CD4-positive, alpha-beta T cell (primary cell): ENCODE results near the gene FAM180B. TPM values are rescaled to one million over a fixed set of nuclear protein-coding genes. Genes with fewer than 3 reads are reported as not detected.

Experiments used
- ATAC-seq: fragments of 200-7000 bp; cut with Tn5 transposase; one replicate; pipeline ENCODE4 v1.10.0; 2022; ENCODE audit warnings: mild to moderate bottlenecking; ENCODE audit not compliant: poor library complexity
- CTCF ChIA-PET: fragments of 350-600 bp; sonication (Branson Sonifier 250); formaldehyde crosslinking; loops from one replicate; lab custom pipeline; 2021; ENCODE audit warnings: antibody characterized with exemption, inconsistent platforms; lab: Charles Lee
- POLR2A ChIA-PET: fragments of 350-600 bp; sonication (Branson Sonifier 250); formaldehyde crosslinking; loops from one replicate; lab custom pipeline; 2021; ENCODE audit warnings: antibody characterized with exemption, inconsistent platforms; lab: Charles Lee
- DNase-seq, 14 experiments: peaks; one replicate each; pipeline ENCODE4 v3.0.0-alpha.2; 2013 to 2020; ENCODE audit warnings: mixed read lengths in 2 of 14
- H3K27ac ChIP-seq, 2 donors: one replicate each; pipeline versions ENCODE4 v1.5.1 to v1.7.0; 2013; ENCODE audit warnings: low read length in 2 of 2, low read depth in 1 of 2, mild to moderate bottlenecking in 1 of 2
- H3K27me3 ChIP-seq, 2 experiments: 1 replicate in 1 of 2; 2 replicates in 1 of 2; pipeline versions ENCODE4 v1.6.1 to v1.7.0; 2013; ENCODE audit warnings: low read length in 2 of 2, control low read depth in 1 of 2, mild to moderate bottlenecking in 1 of 2, moderate library complexity in 1 of 2; ENCODE audit not compliant: insufficient read depth in 2 of 2, control insufficient read depth in 1 of 2
- H3K36me3 ChIP-seq: one replicate; pipeline ENCODE4 v1.6.1; 2013; ENCODE audit warnings: low read length, control low read depth; ENCODE audit not compliant: insufficient read depth
- H3K4me1 ChIP-seq: one replicate; pipeline ENCODE4 v1.6.1; 2013; ENCODE audit warnings: low read length, control low read depth; ENCODE audit not compliant: insufficient read depth
- H3K4me3 ChIP-seq: one replicate; pipeline ENCODE4 v1.5.1; 2013; ENCODE audit warnings: mild to moderate bottlenecking, low read length, moderate library complexity
- H3K9me3 ChIP-seq, 2 experiments: 1 replicate in 1 of 2; 2 replicates in 1 of 2; pipeline versions ENCODE4 v1.6.1 to v1.7.0; 2013; ENCODE audit warnings: low read length in 2 of 2, mild to moderate bottlenecking in 2 of 2, control low read depth in 1 of 2, moderate library complexity in 1 of 2; ENCODE audit not compliant: control insufficient read depth in 1 of 2, insufficient read depth in 1 of 2
- H3K27ac Mint-ChIP-seq: one replicate; pipeline ENCODE4 v1.8.0; 2020; ENCODE audit warnings: mixed read lengths
- H3K27me3 Mint-ChIP-seq: one replicate; pipeline ENCODE4 v1.8.0; 2021; ENCODE audit warnings: mixed read lengths
- H3K36me3 Mint-ChIP-seq: one replicate; pipeline ENCODE4 v1.8.0; 2021; ENCODE audit warnings: low read depth, mixed read lengths
- H3K4me1 Mint-ChIP-seq: one replicate; pipeline ENCODE4 v1.8.0; 2021; ENCODE audit warnings: low read depth, mixed read lengths
- H3K4me3 Mint-ChIP-seq: one replicate; pipeline ENCODE4 v1.8.0; 2020; ENCODE audit warnings: mild to moderate bottlenecking, mixed read lengths
- H3K9me3 Mint-ChIP-seq: one replicate; pipeline ENCODE4 v1.8.0; 2020; ENCODE audit warnings: mixed read lengths
- intact Hi-C, 2 experiments: fragments of 100-400 bp; cut with DNase I in 1 of 2; cut with micrococcal nuclease in 1 of 2; formaldehyde crosslinking; loops; one replicate each; pipeline versions ENCODE4 v1.15.1 to v1.9.0; 2023 to 2025; cut with DNase I, micrococcal nuclease
- total RNA-seq, 174 experiments: library from RNA in 2 of 174; stranded (reverse) in 2 of 174; gene quantifications; one replicate each; pipeline ENCODE4 v1.2.3 and lab custom pipeline; 2021 to 2026
- TF ChIP-seq, protein P1 (sequence below): fragments of 200-600 bp; IDR thresholded peaks from one replicate; pipeline ENCODE4 v1.8.0; 2022; ENCODE audit warnings: antibody characterized with exemption, mild to moderate bottlenecking

Gene FAM180B
- total RNA-seq, 2 experiments from 2014 or later: 0.55 to 0.92 TPM

GRCh38 chr11:47620836-47621378 lies 34.4 kb downstream of the FAM180B start:
- H3K4me1 Mint-ChIP-seq: no peaks in the 10 kb centered on the region
- Histone ChIP-seq H3K9me3 (no peaks in the 10 kb centered on the region), H3K36me3 (peaks cover 54% of the 10 kb centered on the region), H3K27me3 (no peaks in the 10 kb centered on the region), H3K4me1 (peaks cover 2% of the 10 kb centered on the region), H3K4me3 (no peak overlapping the region), H3K27ac (no peak overlapping the region)
- H3K27ac Mint-ChIP-seq: no peak overlapping the region
- H3K27me3 Mint-ChIP-seq: no peaks in the 10 kb centered on the region
- no peak overlapping the region for H3K4me3 Mint-ChIP-seq
- DNase-seq (no peak), ATAC-seq (no peak)
- H3K36me3 Mint-ChIP-seq: peaks cover 58% of the 10 kb centered on the region
- intact Hi-C loops: no loop called here
- POLR2A ChIA-PET: no interaction called here
- H3K9me3 Mint-ChIP-seq: no peaks in the 10 kb centered on the region
- TF ChIP-seq, protein P1, sequence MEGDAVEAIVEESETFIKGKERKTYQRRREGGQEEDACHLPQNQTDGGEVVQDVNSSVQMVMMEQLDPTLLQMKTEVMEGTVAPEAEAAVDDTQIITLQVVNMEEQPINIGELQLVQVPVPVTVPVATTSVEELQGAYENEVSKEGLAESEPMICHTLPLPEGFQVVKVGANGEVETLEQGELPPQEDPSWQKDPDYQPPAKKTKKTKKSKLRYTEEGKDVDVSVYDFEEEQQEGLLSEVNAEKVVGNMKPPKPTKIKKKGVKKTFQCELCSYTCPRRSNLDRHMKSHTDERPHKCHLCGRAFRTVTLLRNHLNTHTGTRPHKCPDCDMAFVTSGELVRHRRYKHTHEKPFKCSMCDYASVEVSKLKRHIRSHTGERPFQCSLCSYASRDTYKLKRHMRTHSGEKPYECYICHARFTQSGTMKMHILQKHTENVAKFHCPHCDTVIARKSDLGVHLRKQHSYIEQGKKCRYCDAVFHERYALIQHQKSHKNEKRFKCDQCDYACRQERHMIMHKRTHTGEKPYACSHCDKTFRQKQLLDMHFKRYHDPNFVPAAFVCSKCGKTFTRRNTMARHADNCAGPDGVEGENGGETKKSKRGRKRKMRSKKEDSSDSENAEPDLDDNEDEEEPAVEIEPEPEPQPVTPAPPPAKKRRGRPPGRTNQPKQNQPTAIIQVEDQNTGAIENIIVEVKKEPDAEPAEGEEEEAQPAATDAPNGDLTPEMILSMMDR: no peak
- CTCF ChIA-PET: no interaction called here

- ChIA-PET CTCF (no interaction called here), POLR2A (no interaction called here)
- no peak for DNase-seq
- ATAC-seq: no peak
- no peaks in the 10 kb centered on the region for H3K27me3 Mint-ChIP-seq
- H3K36me3 Mint-ChIP-seq: peaks cover 83% of the 10 kb centered on the region
- H3K27ac ChIP-seq: no peak overlapping the region
- no peaks in the 10 kb centered on the region for H3K9me3 ChIP-seq
- no peak overlapping the region for H3K4me3 ChIP-seq
- intact Hi-C loops: no loop called here
- TF ChIP-seq, protein P1: no peak
- no peaks in the 10 kb centered on the region for H3K27me3 ChIP-seq
- H3K9me3 Mint-ChIP-seq: no peaks in the 10 kb centered on the region
- peaks cover 80% of the 10 kb centered on the region for H3K36me3 ChIP-seq
- no peak overlapping the region for H3K4me3 Mint-ChIP-seq
- no peaks in the 10 kb centered on the region for H3K4me1 Mint-ChIP-seq
- H3K27ac Mint-ChIP-seq: no peak overlapping the region
- no peaks in the 10 kb centered on the region for H3K4me1 ChIP-seq
Measured at GRCh38 chr11:47626234-47626633, 39.8 kb downstream of the FAM180B start.

- DNase-seq (no peak), ATAC-seq (no peak)
- Histone ChIP-seq H3K36me3 (peaks cover 63% of the 10 kb centered on the region), H3K27me3 (no peaks in the 10 kb centered on the region), H3K27ac (no peak overlapping the region), H3K4me1 (no peaks in the 10 kb centered on the region), H3K4me3 (no peak overlapping the region), H3K9me3 (no peaks in the 10 kb centered on the region)
- H3K27ac Mint-ChIP-seq: no peak overlapping the region
- H3K9me3 Mint-ChIP-seq: no peaks in the 10 kb centered on the region
- H3K4me3 Mint-ChIP-seq: no peak overlapping the region
- intact Hi-C loops: no loop called here
- CTCF ChIA-PET: no interaction called here
- TF ChIP-seq, protein P1: no peak
- peaks cover 82% of the 10 kb centered on the region for H3K36me3 Mint-ChIP-seq
- H3K27me3 Mint-ChIP-seq: no peaks in the 10 kb centered on the region
- POLR2A ChIA-PET: interaction anchor here (0.5 kb wide), 1 partner anchor 286 kb away, joined by 4 read pairs; no protein-coding TSS in a partner anchor
- no peaks in the 10 kb centered on the region for H3K4me1 Mint-ChIP-seq
Measured at GRCh38 chr11:47628026-47628425, 41.5 kb downstream of the FAM180B start.
